HG03521 (cell line): ENCODE data around the gene ZBED1.
"Not testable (repeated sequence)": the region's sequence is repeated elsewhere in the genome, so short reads cannot be mapped to it uniquely, and the experiment has no call there.

Experiments
- ATAC-seq: cut with Tn5 transposase; IDR thresholded peaks from one replicate; pipeline ENCODE4 v1.9.1; 2021; ENCODE audit warnings: mild to moderate bottlenecking, moderate library complexity; ENCODE audit not compliant: unreplicated experiment

Gene ZBED1

DNA sequence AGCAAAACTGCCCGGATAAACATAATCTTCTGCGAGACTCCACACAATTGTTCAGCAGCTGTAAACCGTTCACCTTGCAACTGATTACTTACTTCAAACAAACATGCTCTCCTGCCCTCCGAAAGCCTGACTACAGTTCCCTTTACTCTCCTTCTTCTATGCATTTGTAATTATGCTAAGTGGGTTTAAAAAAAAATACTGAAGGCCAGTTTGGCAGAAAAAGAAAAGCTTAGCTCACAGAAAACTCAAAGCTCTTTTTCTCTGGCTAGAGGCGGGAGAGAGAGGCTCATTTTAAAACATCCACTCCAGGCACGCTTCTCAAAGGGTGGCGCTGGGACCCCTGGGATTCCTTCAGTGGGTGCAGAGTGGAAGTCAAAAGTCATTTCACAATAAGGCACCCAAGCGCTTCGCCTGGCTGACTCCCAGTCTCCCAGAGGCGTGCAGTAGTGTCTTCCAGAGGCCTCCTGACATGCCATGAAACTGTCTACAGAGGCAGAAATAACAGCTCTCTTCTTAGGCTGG is 1.9 kb downstream of the ZBED1 start:
- no peak for ATAC-seq

- no peak for ATAC-seq
These were observed 2.6 kb downstream of the ZBED1 start for GRCh38 chrX:2497961-2498780.

DNA sequence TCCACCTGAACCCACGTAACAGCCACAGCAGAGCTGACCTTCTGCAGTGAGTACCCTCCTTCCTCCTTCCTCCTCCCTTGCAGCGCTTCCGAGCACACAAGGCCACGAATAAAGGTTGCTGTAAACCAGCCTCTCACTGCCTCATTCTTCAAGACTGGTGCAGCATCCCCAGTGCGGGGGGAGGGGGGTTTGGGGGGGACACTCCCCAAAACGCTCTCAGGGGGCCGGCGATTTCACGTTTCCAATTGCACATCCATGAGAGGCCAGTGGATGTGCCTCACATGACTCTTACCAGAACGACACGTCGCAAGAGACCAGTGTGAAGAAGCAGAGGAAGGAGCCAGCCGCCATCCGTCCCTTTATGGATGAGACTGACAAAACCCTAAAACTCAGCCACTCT is 5.2 kb downstream of the ZBED1 start:
- ATAC-seq, result no peak

DNA sequence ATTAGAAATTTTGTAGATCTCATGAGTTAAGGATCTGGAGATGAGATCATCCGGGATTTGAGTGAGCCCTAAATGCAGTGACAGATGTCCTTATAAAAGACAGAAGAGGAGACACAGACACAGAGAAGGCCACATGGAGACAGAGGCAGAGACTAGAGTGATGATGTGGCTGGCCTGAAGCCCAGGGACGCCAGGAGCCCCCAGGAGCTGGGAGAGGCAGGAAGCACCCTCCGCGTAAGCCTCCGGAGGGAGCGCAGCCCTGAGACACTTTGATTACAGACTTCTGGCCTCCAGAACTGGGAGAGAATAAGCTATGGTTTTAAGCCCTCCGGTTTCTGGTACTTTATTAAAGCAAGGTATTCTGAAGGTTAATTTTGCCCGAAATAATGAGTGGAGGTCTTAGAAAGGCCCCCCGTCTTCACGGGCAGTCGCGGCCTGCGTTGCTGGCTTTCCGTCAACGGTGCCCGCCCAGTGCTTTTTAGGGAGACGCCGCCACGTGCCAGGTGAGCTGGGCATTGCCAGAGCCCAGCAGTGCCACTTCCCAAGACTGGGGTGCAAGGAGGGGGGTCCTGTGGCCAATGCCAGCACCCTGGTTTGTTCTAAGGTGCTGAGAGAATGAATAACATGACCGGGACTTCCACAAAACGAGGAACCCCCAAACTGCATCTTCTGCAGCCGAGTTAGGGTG is 8.1 kb downstream of the ZBED1 start:
- no peak for ATAC-seq

DNA sequence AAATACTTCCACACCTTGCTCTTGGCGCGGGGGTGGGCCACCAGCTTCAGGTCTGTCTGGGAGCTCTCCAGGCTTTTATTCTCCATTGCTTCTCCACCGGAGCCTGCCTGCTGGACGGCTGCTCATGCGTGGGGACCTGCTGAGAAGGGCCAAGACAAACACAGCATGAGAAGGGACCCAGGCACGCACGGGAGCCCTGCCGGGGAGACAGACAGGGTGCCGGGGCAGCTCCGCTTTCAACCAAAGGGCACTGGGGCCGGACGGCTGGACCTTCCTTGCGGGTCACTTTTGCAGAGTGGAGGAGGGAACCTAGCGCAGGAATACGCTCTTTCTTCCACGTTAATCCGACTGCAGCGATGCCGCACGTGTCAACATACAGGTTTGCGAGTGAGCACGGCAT is 10.1 kb downstream of the ZBED1 start:
- ATAC-seq, result no peak

- ATAC-seq, result no peak
These were observed 11.0 kb downstream of the ZBED1 start for GRCh38 chrX:2489446-2490445.

GRCh38 chrX:2488621-2489285 is 12.0 kb downstream of the ZBED1 start:
- ATAC-seq, result no peak

- no peak for ATAC-seq
These were observed 13.4 kb downstream of the ZBED1 start for GRCh38 chrX:2487366-2487765.

GRCh38 chrX:2486476-2487133 is 14.2 kb downstream of the ZBED1 start:
- no peak for ATAC-seq

GRCh38 chrX:2485789-2486345 is 14.9 kb downstream of the ZBED1 start:
- ATAC-seq, result no peak

DNA sequence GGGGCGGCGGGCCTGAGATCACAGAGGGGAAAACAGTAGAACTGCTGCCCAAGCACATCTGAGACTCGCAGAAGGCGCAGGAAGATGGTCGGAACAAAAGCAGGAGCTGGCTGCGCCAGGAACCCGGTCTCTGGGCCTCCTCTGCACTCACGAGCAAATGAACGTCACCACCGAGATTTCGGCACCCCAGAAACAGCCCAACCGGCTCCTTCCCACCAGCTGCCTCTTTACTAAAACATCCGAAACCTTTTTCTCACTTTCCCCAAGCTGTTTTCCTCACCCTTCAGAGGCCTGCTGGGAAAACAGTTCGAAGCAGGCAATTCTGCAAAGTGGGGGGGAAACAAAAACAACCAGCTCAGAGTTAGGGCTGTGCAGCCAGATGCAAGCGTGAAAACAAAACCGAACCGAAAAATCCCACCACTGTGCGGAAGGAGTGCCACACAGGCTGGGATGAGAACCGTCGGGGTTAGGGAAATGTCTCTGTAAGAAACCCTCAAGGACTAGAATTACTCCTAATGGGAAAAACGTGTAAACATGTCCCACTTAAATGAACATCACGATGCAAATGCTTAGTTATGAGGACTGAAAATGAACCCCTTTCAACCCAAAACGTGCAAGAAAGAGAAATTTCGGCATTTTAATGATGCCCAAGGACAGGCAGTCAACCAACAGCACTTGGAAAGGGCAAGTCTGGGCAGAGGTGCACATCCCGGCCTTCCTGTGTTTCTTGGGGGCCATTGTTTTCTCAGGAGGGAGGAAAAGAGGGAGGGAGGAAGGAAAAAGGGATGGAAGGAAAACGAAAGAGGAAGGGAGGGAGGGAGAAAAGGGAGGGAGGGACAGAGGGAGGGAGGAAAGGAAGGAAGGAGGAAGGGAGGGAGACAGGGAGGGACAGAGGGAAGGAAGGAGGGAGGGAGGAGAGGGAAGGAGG is 15.8 kb downstream of the ZBED1 start:
- no peak for ATAC-seq

GRCh38 chrX:2484256-2484655 is 16.5 kb downstream of the ZBED1 start:
- ATAC-seq, result no peak

DNA sequence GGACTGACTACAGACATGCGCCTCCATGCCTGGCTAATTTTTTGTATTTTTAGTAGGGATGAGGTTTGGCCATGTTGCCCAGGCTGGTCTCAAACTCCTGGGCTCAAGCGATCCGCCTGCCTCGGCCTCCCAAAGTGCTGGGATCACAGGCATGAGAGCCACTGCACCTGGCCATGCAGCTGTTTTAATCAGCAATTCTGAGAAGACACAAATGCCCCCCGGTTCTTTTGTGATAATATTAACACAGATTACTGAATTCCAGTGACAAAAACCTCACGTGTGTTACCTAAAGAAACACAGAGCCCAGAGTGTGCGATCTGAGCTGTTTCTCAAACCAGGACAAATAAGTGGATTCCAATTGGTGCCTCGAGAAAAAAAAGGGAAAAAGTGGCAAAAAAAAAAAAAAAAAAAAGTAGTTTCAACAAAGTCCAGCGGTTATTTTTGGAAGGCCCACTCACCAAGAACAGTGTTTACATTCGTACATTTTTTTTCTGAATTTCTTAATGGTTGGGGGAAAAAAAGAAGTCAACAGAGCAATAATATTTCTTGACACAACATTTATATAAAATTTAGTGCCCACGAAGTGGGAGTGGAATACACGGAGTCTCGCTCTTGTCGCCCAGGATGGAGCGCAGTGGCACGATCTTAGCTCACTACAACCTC is 17.2 kb downstream of the ZBED1 start:
- no peak for ATAC-seq

DNA sequence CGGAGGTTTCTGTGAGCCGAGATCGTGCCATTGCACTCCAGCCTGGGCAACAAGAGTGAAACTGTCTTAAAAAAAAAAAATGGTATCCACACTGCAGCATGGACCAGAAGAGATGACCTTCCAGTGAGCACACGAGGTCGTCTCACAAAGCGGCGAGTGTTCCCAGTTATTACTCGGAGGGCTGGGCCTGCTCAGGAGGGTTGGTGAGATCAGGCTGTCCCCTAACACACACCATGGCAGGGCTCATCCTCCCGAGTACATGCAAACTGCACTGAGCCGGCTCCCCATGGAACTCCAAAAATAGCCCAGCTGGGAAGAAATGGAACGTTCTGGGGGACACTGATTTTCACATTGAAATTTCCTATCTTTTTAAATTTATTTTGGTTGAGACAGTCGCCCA is 19.2 kb downstream of the ZBED1 start:
- ATAC-seq, result not testable (repeated sequence)

GRCh38 chrX:2479982-2480381 is 20.8 kb downstream of the ZBED1 start:
- ATAC-seq, result not testable (repeated sequence)

GRCh38 chrX:2479420-2479780 is 21.4 kb downstream of the ZBED1 start:
- ATAC-seq, result no peak

DNA sequence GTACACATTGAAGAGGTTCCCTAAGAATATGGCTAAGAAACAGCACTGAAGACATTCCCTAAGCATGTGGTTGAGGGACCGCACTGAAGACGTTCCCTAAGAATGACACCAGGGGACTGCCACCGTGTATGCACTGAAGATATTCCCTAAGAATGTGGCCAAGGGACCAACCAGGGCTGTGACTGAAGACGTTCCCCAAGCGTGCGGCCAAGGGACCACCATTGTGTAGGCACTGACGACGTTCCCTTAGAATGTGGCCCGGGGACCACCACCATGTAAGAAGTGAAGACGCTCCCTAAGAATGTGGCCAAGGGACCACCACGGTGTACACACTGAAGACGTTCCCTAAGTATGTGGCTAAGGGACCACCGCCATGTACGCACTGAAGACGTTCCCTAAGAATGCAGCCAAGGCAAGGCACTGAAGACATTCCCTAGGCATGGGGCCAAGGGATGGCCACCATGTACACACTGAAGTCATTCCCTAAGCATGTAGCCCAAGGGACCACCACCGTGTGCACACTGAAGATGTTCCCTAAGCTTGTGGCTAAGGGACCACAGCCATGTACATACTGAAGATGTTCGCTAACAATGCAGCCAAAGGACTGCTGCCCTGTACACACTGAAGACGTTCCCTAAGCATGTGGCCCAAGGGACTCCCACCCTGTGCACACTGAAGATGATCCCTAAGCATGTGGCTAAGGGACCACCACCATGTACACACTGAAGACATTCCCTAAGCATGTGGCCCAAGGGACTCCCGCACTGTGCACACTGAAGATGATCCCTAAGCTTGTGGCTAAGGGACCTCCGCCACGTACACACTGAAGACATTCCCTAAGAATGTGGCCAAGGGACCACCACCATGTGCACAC is 22.0 kb downstream of the ZBED1 start:
- no peak for ATAC-seq
